ENCODE results near the gene UBE2O. TPM values are rescaled to one million over a fixed set of nuclear protein-coding genes. Genes with fewer than 3 reads are reported as not detected.

UBE2O gene
- total RNA-seq, 1 experiment from 2014 or later: 64.7 TPM

DNA sequence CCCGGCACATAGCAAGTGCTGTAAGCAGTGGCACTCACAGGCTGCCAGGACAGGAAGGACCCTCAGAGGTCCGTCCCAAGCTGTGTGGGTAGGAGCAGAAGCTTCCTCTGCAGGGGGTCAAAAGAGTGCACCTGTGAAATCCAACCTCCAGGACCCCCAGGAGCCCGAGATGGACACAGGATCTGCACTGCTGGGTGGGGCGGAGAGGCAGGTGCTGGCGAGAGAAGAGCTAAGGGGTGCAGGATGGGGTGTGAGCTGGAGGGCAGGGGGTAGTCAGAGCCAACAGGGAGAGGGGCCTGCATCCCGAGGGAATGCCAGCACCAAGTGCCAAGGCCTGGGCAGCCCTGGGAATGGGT is 13.8 kb upstream of the UBE2O start:
- Histone ChIP-seq H4K20me1 (ENCODE audit: low read length) (no peaks in the 10 kb centered on the region), H3K4me3 (ENCODE audit: low read length) (no peak overlapping the region), H2AFZ (ENCODE audit: low read length) (no peak overlapping the region), H3K9ac (ENCODE audit: low read length) (no peak overlapping the region), H3K27ac (ENCODE audit: low read length) (no peak overlapping the region), H3K27me3 (ENCODE audit: low read length) (no peaks in the 10 kb centered on the region), H3K4me2 (ENCODE audit: low read length) (no peak overlapping the region), H3K9me3 (ENCODE audit: low read length) (no peaks in the 10 kb centered on the region), H3K9me2 (replicated peaks; ENCODE audit: low read length) (no peaks in the 10 kb centered on the region), H3K79me2 (ENCODE audit: low read length) (no peaks in the 10 kb centered on the region), H3K4me1 (ENCODE audit: insufficient read depth, low read length) (no peaks in the 10 kb centered on the region; the same call in 1 of the 2 replicates), H3F3A (ENCODE audit: low read length, unreplicated experiment) (no peaks in the 10 kb centered on the region), H3K36me3 (ENCODE audit: low read depth, low read length) (no peaks in the 10 kb centered on the region)
- no TSS peak for BruUV-seq (replicated peaks)
- intact Hi-C loops (cut with micrococcal nuclease): loop anchor here (1.0 kb wide), 2 partner anchors 35 to 40 kb away; partner anchors contain the start of gene RHBDF2
- no peak for DNase-seq
- TF ChIP-seq, protein P1, sequence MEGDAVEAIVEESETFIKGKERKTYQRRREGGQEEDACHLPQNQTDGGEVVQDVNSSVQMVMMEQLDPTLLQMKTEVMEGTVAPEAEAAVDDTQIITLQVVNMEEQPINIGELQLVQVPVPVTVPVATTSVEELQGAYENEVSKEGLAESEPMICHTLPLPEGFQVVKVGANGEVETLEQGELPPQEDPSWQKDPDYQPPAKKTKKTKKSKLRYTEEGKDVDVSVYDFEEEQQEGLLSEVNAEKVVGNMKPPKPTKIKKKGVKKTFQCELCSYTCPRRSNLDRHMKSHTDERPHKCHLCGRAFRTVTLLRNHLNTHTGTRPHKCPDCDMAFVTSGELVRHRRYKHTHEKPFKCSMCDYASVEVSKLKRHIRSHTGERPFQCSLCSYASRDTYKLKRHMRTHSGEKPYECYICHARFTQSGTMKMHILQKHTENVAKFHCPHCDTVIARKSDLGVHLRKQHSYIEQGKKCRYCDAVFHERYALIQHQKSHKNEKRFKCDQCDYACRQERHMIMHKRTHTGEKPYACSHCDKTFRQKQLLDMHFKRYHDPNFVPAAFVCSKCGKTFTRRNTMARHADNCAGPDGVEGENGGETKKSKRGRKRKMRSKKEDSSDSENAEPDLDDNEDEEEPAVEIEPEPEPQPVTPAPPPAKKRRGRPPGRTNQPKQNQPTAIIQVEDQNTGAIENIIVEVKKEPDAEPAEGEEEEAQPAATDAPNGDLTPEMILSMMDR (conservative IDR thresholded peaks at IDR 0.05; ENCODE audit: low read depth, low read length): no peak
- TF ChIP-seq EZH2 (IDR thresholded peaks at IDR 0.05; ENCODE audit: low read length, unreplicated experiment) (no peak), EZH2phosphoT487 (IDR thresholded peaks at IDR 0.05; ENCODE audit: borderline replicate concordance, low read length) (no peak)
- CTCF ChIA-PET: interaction anchor here (0.8 to 2.0 kb wide), 2 partner anchors 39 to 40 kb away, joined by 8 to 13 read pairs; no protein-coding TSS in a partner anchor
- POLR2A ChIA-PET (ENCODE audit: unreplicated experiment): no interaction called here
- ATAC-seq: no peak

DNA sequence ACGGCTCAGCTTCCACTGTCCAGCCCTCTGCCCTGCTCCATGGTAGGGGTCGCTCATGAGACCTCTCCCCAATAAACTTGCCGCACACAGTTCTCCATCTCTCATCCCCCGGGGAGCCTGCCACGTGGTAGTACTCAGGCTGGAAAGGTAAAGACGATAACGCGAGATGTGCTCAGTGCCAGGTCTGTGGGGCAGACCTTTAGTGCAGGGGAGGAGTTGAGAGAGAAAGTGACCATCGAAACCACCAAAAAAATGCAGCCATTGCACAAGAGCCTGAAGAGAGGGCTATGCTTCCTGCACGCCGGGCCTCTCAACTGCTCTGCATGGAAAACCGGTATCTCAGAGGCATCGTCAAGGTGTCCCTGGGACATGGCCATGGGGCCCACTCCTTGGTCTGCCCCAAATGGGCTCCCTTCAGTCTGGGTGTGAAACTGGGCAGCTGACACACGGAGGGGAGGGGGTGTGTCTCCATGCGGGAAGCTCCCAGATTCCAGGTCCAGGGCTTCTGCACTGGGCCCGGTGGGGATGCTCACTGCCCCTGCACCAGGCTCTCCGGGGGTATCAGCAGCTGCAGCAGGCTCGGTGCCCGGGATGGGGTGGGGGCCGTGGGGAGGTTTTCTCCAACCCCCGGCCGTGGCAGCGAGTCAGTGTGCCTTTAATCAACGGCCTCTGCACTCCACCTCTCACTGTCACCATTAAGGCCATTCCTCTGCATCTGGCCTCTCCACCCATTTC is 9.8 kb upstream of the UBE2O start:
- H3K4me2 ChIP-seq (ENCODE audit: low read length): no peak overlapping the region
- ATAC-seq (no peak), DNase-seq (no peak)
- no peak overlapping the region for H3K27ac ChIP-seq (ENCODE audit: low read length)
- H3K9ac ChIP-seq (ENCODE audit: low read length): no peak overlapping the region
- H4K20me1 ChIP-seq (ENCODE audit: low read length): no peaks in the 10 kb centered on the region
- no peaks in the 10 kb centered on the region for H3K79me2 ChIP-seq (ENCODE audit: low read length)
- H3K4me3 ChIP-seq (ENCODE audit: low read length): no peak overlapping the region
- TF ChIP-seq, protein P1 (conservative IDR thresholded peaks at IDR 0.05; ENCODE audit: low read depth, low read length): no peak
- TF ChIP-seq EZH2phosphoT487 (IDR thresholded peaks at IDR 0.05; ENCODE audit: borderline replicate concordance, low read length) (no peak), EZH2 (IDR thresholded peaks at IDR 0.05; ENCODE audit: low read length, unreplicated experiment) (no peak)
- no peaks in the 10 kb centered on the region for H3K27me3 ChIP-seq (ENCODE audit: low read length)
- no peaks in the 10 kb centered on the region; the same call in 1 of the 2 replicates for H3K4me1 ChIP-seq (ENCODE audit: insufficient read depth, low read length)
- intact Hi-C loops (cut with micrococcal nuclease): no loop called here
- no peaks in the 10 kb centered on the region for H3K9me3 ChIP-seq (ENCODE audit: low read length)
- no peaks in the 10 kb centered on the region for H3K9me2 ChIP-seq (replicated peaks; ENCODE audit: low read length)
- BruUV-seq (replicated peaks): no TSS peak
- H3F3A ChIP-seq (ENCODE audit: low read length, unreplicated experiment): no peaks in the 10 kb centered on the region
- no peaks in the 10 kb centered on the region for H3K36me3 ChIP-seq (ENCODE audit: low read depth, low read length)
- ChIA-PET CTCF (interaction anchor here (0.6 kb wide), 1 partner anchor 84 kb away, joined by 3 read pairs; no protein-coding TSS in a partner anchor), POLR2A (ENCODE audit: unreplicated experiment) (no interaction called here)
- H2AFZ ChIP-seq (ENCODE audit: low read length): no peak overlapping the region

All from PC-3 (cell line).